Measurements from ENCODE around the gene KSR1.
"Not testable (repeated sequence)": the region's sequence is repeated elsewhere in the genome, so short reads cannot be mapped to it uniquely, and the experiment has no call there.

The KSR1 gene

DNA sequence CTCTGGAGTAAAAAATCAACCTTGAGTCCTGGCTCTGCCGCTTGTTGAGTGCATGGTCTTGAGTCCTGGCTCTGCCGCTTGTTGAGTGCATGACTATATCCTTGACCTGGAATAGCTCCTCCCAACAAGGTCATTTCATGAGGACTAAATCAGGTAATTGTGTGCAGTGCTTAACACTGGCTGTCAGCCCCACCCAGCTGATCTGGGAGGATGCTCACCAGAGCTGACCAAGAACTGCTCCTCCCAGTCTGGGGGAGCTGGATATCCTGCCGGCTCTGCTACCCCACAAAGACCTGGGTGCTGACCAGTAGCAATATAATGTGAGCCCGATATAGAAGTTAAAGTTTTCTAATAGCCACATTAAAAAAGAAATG lies 154.0 kb downstream of the KSR1 start:
- DNase-seq (ENCODE audit: low read depth), result no peak

DNA sequence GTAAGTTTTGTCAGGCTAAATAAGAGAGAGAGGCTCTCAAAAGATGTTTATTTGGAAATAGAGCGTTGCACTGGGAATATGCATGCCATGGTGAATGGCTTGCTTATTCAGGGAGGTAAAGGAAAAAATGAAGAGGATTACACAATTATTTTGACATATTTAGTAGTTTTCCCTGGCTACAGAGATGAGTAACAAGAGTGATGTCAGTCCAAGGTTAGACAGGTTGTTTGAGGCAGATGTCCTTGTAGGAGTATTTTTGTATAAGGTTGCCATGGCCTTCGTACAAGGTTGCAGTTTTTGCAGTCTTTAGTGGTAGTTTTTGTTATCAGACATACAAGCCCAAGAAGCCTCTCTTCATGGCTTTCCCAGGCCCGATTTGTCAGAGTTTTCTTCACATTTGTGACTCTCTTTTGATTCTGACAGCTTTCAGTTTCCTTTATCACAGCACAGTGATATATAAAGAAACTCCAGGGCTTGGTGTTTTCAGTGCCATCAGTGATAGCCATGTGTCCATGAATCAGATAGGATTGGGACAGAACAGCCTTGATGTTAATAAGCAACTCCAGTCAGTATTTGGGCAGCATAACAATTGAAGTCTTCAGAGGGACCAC lies 156.0 kb downstream of the KSR1 start:
- no peak for DNase-seq (ENCODE audit: low read depth)

DNA sequence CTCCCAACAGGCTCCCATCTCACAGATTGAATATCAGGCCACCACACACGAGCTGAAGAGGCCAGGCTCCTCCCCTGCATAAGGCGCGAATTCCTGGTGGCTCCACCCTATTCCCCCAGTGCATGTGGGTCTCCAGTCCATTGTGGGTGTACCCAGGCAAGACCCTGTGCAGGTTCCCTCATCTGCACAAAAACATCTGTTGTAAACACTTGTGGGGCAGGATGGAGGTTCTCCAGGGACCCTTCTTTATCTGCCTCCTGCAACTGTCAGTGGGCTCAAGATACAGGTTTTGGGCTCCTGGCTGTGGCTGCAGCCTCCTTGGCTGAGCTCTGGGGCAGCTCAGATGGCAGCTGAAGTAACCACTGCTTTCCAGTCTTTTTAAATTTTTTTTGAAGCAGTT lies 157.2 kb downstream of the KSR1 start:
- DNase-seq (ENCODE audit: low read depth), result no peak

DNA sequence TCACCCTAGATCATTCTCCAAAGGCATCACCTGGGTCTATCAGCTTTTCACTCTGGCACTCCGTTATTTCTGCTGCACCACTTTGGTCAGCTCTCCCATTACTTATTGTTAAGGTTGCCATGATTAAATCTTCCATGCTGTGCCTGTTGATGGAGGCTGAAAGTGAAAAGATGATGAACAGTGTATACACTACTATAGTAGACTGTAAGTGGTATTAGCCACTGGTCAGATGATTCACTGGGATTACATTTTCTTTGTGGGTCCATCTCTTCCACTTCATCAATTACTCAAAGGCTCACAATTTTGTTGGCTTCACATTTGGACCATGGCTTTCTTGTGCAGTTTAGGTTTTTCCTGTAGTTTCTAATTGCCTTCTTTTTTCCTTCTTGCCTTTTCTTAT lies 158.9 kb downstream of the KSR1 start:
- no peak for DNase-seq (ENCODE audit: low read depth)

DNA sequence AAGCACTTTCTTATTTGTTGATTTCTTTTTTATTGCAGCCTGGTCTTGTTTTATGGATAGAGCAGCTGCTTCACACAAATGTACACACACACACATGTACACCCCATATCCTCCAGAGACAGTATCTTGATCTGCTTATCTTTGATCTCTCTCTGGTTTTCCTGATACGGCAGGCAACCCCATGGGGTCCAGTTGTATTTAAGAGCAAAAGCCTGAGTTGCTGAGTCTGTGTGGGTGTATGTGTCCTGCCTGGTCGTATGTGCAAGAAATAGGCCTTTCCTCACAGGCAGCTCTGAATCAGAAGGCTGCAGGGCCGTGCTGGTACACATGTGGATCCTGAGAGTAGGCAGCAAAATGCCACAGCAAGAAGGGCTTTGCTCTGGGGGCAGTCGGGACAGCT lies 160.2 kb downstream of the KSR1 start:
- DNase-seq (ENCODE audit: low read depth), result no peak

DNA sequence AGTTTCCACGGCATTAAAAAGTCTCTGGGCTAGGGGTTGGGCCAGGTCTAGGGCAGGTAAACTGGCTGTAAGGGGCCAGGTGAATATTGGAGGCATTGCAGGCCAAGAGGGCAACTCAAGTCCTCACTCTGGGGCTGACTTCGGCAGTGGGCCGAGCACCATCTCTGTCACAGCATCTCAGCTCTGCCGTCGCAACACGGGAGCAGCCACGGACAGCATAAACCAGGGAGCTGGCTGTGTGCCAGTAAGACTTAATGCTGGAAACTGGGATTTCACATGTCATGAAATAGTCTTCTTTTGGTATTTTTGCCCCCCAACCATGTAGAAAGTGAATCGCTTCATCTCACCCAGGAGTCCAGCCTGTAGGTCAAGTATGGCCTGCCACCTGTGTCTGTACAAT lies 162.2 kb downstream of the KSR1 start:
- no peak for DNase-seq (ENCODE audit: low read depth)

DNA sequence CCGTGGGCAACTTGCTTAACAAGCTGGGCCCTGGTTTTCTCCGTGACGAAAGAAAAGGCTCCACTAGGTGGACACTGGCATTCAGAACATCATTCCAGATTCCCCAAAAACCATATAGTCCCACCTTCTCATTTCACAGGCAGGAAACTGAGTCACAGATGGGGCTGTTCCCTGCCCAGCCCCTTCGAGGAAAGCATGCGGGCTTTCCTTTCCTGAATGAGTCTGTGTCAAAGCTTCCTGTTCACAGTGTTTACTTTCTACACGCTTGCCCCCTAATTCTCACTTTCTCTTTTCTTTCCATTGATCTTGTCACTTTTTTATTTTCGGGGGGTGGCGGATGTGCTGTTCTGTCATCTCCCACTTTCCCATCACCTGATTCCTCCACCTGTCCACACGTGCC lies 164.5 kb downstream of the KSR1 start:
- no peak for DNase-seq (ENCODE audit: low read depth)

DNA sequence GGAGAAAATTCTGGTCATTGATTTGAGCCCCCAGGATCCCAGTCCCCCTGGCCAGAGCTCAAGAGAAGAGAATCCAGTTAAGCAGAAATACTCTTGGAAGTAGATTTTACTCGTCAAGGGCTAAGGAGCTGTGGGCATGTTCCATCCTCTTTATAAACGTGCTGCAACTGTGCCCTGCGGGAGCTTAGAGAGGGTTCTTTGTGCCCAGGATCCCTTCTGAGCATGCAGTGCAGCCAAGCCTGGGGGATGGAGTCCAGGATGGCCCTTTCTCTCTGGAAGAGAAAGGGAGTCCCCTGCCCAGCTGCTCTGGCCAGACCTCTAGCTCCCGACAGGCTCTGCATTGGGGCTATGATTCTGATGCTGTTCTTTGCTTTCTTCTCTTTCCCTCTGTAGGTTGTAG lies 165.3 kb downstream of the KSR1 start:
- DNase-seq (ENCODE audit: low read depth), result no peak

DNA sequence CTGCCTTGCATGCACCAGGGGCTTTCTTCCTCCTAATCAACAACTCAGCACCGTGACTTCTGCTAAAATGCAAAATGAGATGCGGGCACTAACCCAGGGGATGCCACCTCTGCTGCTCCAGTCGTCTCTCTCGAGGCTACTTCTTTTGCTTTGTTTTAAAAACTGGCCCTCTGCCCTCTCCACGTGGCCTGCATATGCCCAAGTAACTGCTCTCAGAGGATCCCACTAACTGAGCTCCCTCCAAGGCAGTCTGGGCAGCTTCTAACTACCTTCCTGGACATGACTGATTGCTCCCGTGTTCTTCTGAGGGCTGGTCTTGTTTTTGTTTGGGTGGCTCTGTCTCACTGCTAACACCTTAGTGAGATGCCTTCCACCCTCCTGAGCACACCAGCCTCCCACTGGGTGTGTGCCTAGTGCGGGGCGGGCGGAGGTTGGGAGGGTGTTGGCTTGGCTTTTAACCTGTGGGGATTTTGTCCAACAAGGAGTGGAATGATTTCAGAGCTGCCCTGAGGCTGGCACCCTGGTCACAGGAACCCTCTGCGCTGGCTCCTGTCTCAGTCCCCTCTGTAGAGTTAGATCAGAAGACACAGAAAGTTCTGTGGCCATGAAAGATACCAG lies 165.8 kb downstream of the KSR1 start:
- DNase-seq (ENCODE audit: low read depth), result no peak

DNA sequence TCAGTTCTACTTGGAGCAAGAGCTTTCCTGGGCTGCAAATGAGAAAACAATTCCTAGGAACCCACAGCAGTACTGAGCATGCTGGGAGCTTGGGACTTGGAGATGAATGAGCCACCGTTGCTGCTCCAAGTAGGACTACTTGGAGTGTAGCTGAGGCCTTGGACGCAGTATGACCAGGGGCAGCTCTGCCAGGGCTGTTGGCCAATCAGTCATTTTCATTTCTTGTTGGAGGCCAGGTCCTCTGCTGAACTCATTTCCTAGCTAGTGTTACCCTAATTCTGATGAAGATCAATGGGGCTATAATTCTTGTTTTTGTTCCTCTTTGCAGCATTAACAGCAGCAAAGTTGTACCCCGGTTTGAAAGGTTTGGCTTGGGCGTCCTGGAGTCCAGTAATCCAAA lies 166.7 kb downstream of the KSR1 start:
- no peak for DNase-seq (ENCODE audit: low read depth)

DNA sequence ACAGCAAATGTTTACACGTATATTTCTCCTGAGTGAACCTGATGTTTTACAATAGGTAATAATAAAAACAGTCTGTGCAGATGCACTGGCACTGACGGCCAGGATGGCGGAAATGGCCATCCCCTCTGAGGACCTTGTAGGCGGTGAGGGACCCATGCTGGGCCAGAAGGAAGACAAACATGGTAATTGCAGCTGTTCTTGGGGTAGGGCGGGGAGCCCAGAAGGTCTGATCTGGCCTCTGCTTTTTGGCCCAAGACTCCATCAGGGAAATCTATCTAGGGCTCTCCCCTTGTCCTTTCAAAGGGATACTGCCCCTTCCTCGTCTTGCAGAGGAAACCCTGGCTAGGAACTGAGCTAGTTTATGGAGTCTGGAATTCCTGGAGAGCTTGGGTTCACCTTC lies 167.4 kb downstream of the KSR1 start:
- no peak for DNase-seq (ENCODE audit: low read depth)

DNA sequence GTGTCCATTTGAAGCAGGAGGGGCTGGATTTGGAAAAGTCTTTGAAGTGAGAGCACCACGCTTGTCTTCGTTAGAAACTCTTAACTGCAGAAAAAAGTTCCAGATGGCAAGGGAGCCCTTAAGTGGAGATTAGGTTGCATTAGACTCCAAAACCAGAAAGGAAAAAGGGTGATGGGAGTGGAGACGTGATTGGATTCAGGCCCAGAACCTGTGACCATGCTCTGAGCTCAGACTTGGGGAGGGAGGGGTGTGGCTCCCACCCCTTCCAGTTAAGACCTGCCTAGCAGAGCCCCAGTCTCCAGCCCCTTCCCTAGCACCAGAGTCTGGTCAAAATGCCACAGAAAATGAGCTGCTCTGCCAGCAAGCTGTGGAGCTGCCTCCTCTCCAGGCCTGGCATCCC lies 168.3 kb downstream of the KSR1 start:
- no peak for DNase-seq (ENCODE audit: low read depth)

DNA sequence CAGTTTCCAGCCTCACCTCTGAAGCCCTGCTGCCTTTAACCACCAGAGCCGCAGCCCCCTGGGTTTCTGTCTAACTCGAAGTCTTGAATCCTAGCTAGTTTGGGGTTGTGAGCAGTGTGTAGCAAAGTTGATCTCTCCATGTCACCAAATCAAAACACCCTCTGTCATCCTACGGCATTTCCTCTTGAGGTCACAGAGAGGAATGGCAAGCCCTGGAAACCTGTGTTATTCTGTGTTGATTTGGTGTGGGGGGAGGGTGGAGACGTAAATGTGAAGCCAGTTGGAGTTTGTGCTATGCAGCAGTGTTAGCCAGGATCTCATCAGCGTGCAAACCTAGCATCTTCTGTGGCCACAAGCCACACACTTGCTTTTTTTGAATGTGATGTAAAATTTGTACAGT lies 169.6 kb downstream of the KSR1 start:
- DNase-seq (ENCODE audit: low read depth), result no peak

DNA sequence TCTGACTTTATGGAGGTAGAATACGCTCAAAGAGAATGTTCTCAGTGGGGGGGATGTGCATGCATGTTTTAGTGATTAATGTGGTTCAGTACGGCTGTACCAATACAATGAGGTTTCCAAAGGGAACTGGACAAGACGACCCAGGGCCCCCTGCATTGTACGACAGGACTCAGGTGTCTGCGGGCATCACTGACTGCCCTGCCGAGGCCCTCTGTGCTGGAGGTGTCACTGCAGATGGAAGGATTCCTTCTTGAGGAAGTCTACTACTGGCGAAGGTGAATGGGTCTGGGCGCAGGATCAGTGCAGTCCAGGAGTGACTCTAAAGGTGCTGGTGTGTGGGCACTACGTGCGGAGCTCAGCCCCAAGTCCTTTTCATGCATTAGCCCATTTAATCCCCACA lies 171.3 kb downstream of the KSR1 start:
- no peak for DNase-seq (ENCODE audit: low read depth)

DNA sequence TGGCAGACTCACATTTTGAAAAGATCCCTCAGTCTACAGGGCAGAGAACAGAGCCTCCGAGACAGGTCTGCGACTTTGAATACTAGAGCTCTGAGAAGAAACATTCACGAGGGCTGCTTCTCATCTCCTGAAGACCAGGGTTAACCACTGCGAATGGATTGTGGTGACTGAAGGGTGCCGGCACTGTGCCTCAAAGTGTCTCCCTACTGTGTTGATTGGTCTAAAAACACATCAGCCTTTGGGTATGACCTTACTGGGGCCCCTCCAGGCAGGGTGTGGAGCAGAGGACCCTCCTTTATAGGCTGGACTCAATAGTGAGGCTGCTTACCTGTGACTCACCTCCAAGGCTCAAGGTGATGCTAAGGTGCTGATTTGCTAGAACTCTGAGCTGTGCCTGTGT lies 172.1 kb downstream of the KSR1 start:
- no peak for DNase-seq (ENCODE audit: low read depth)

DNA sequence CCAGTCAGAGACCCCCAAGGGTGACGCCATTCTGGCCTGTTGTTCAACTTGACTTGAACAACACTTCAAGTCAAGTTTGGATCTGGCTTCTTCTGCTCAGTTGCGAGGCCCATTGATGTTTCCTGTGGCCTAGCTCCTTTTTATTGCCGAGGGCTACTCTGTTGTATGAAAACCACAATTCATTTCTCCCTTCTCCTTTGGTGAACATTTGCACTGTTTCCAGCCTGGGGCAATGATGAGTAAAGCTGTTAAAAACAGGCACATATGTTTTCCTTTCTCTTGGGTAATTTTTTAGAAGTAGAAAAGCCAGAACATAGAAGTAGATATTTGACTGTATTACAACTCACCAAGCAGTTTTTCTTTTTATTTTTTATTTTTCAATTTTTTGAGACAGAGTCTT lies 173.0 kb downstream of the KSR1 start:
- not testable (repeated sequence) for DNase-seq (ENCODE audit: low read depth)

DNA sequence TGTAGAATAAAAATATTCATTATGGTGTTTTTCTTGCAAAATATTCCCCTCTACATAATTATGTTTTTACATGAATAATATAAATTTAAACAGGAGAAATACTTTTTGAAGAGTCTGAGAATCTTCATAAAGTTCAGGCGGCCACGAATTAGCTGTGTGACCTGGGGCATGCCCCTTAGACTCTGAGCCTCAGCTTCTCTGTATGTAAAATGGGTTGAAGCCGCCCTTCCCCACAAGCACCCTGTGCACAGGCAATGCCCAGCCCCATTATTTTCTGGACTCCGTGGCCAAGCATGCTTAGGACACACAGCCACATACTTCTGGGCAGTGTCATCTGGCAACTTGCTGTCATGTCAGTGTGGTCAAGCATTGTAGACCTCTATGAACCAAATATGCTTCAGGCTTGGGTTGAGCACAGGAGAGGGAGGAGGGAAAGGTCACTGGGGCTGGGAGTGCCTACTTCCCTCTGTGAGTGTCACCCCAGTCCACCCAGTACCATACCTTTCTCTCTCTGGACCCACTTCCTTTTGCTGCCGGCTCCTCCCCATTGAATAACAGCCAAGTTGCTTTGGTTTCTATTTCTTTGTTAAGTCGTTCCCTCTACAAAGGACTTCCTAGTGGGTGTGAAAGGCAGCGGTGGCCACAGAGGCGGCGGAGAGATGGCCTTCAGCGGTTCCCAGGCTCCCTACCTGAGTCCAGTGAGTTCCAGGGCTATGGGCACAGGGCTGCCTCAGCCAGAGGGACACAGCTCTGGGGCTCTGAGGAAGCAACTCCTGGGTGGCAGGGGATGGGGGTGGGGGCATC lies 174.6 kb downstream of the KSR1 start, which contains the start of gene LGALS9:
LGALS9 (plus strand) TSS at position 582 of the 804 bp plus-strand sequence; CDS start at position 660, 78 bp downstream.
- no peak for DNase-seq (ENCODE audit: low read depth)

DNA sequence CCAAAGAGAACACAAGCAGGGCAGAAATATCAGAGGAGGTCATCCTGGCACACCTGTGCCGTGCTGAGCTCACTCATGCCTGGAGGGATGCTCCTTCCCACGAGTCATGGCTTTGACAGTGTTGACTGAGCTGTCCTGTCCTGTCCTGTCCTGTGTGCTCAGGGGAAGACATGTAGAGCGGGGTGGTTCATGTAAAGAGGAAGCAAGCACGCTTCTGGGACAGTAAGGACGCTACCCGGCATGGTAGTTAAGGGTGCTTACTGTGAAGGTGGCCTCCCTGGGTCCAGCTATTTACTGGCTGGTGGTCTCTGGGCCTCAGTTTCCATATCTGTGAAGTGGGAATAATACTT lies 175.1 kb downstream of the KSR1 start:
- DNase-seq (ENCODE audit: low read depth), result no peak

DNA sequence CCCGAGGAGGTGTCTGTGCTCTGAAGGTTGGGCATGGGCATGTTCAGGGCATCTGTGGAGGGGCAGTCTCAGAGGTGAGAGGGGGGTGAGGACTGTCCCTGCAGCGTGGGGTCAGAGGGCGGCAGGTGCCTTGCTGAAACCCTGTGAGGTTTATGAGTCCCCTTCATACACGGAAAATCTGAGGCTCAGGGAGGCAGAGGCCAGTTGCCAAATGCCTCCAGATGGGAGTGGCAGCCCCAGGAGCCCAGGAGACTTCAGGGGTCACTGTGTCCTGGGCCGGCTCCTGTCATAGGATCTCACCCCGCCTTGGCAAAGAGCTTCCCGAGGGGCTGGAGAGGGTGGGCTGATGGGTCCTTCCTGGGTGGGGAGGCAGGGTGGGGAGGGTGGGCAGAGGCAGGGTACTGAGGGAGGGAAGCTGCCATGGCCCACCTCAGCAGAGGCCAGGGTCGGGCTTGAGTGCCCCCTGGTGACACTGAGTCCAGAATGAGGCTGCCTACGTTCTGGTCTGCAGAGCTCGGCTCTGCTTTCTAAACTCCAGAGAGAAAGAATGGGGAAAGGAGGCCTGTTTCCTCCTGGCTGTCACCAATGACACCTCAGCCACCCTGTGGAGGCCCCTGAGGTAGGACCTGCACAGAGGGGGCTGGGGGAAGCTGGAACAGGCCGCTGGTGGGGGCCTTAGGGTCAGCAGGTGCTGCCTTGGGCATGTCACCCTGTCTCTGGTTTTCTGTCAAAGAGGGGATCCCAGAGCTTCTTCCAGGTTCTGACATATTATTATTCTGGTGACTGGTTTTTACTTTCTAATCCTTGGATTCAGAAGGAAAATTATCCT lies 175.9 kb downstream of the KSR1 start:
- DNase-seq (ENCODE audit: low read depth), result no peak

DNA sequence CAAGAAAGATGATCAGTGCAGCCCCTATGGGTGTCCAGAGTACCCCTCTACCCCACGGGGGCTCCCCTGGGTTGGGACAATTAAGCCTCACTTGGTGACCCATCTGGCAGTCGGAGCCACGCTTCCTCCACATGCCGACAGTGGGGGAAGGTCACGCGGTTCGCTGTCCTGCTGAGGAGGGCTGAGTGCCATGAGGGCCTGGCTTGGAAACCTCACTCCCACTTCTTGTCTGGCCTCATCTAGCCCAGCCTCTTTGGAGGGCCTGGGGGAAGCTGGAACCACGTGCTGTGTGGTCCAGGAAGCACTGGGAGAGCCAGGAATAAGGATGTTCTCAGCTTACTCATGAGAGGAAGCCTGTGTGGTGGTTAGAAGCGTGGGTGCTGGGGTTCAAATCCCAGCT lies 176.5 kb downstream of the KSR1 start:
- peak; percentile 72 for DNase-seq (ENCODE audit: low read depth)

DNA sequence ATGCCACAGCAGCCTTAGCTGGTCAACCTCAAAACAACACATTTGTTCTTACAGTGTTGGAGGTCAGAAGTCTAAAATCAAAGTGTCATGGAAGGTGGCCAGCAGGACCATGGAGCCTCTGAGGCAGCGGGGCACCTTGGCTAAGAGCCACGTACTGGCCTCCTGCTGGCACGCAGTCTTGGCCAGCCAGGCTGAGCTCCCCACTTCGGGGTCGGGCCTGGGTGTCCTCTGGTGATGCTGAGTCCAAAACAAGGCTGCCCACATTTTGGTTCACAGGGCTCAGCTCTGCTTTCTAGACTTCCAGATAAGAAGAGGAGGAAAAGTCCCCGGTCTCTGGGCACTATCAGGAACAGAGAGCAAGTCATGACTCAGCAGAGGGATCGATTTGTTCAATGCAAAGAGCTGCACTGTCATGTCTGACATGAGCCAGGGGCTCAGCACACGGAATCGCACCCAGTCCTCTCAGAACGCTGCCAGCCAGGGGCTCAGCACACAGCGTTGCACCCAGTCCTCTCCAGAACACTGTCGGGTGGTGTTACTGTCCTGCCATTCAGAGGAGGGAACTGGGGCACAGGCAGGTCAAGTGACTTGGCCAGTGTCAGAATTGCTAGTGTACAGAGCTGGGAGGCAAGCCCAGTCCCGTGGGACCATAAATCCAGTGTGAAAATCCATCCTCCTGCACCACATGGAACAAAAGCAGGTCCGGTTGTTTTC lies 177.2 kb downstream of the KSR1 start:
- DNase-seq (ENCODE audit: low read depth), result no peak

DNA sequence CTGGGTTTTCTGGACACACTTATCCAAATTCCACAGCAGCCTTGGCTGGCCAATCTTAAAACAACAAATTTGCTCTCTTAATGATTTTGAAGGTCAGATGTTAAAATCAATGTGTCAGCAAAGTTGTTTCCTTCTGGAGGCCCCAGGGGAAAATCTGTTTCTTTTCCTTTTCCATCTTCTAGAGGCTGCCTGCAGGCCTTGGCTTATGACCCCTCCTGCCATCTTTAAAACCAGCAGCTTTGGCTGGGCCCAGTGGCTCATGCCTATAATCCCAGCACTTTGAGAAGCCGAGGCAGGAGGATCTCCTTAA lies 177.7 kb downstream of the KSR1 start:
- DNase-seq (ENCODE audit: low read depth), result no peak
